ENCODE results near the gene NRXN3. TPM values are rescaled to one million over a fixed set of nuclear protein-coding genes. Genes with fewer than 3 reads are reported as not detected.

Gene NRXN3
- total and polyA plus RNA-seq, 11 donors = 0.19 to 2.2 (median 1.1) TPM

- intact Hi-C loops (cut with DNase I) = no loop called here
- H3K27ac ChIP-seq = no peak overlapping the region
- H3K36me3 ChIP-seq = no peaks in the 10 kb centered on the region
- H3K9me3 ChIP-seq = peaks cover 0 to 10% (median 0%) of the 10 kb centered on the region in 12 donors
- TF ChIP-seq POLR2A (IDR thresholded peaks at IDR 0.05) (no peak), CTCF (IDR thresholded peaks at IDR 0.05) (no peak)
- no peaks in the 10 kb centered on the region for H3K27me3 ChIP-seq
- ATAC-seq (no peak), DNase-seq (no peak)
- no peak overlapping the region for H3K4me3 ChIP-seq
- no peaks in the 10 kb centered on the region for H3K4me1 ChIP-seq
Measured at GRCh38 chr14:79916281-79916680, 1746.1 kb downstream of the NRXN3 start.

- no peaks in the 10 kb centered on the region for H3K36me3 ChIP-seq
- no peak overlapping the region for H3K4me3 ChIP-seq
- H3K27ac ChIP-seq = no peak overlapping the region
- 80 to 95% (median 86%) methylated on average over 1 of the region's 1 CpG for WGBS, 4 donors
- ATAC-seq (no peak), DNase-seq (no peak)
- no peaks in the 10 kb centered on the region for H3K4me1 ChIP-seq
- no peak for TF ChIP-seq POLR2A (IDR thresholded peaks at IDR 0.05)
- no peak for TF ChIP-seq CTCF (IDR thresholded peaks at IDR 0.05)
- no peaks in the 10 kb centered on the region for H3K27me3 ChIP-seq
- peaks cover 0 to 10% (median 0%) of the 10 kb centered on the region in 12 donors for H3K9me3 ChIP-seq
- intact Hi-C loops (cut with DNase I) = no loop called here
Measured at GRCh38 chr14:79916892-79917291, 1746.7 kb downstream of the NRXN3 start.

Data from heart left ventricle (tissue), 16 donors.